Trophoblast cell (in vitro differentiated cells and primary cell): ENCODE measurements around the gene KANK3.

Source experiments
- DNase-seq, 2 donors: peaks; one replicate each; pipeline ENCODE4 v3.0.0-alpha.2; 2016
- H2AFZ ChIP-seq: 2 replicates; pipeline ENCODE4 v1.6.1; 2013; ENCODE audit warnings: low read length, moderate library complexity, mild to moderate bottlenecking; ENCODE audit not compliant: insufficient read depth, poor library complexity
- H2AK5ac ChIP-seq: 2 replicates; pipeline ENCODE4 v1.6.1; 2013; ENCODE audit warnings: mild to moderate bottlenecking, low read length
- H2BK120ac ChIP-seq: 2 replicates; pipeline ENCODE4 v1.6.1; 2013; ENCODE audit warnings: low read length, mild to moderate bottlenecking, moderate library complexity; ENCODE audit not compliant: insufficient read depth, poor library complexity
- H2BK12ac ChIP-seq: 2 replicates; pipeline ENCODE4 v1.6.1; 2013; ENCODE audit warnings: mild to moderate bottlenecking, low read length, moderate library complexity
- H2BK5ac ChIP-seq: 2 replicates; pipeline ENCODE4 v1.6.1; 2013; ENCODE audit warnings: low read length, low read depth, moderate library complexity, mild to moderate bottlenecking; ENCODE audit not compliant: poor library complexity
- H3K14ac ChIP-seq: 2 replicates; pipeline ENCODE4 v1.6.1; 2013; ENCODE audit warnings: mild to moderate bottlenecking, low read length
- H3K18ac ChIP-seq: 2 replicates; pipeline ENCODE4 v1.6.1; 2013; ENCODE audit warnings: mild to moderate bottlenecking, low read length
- H3K23ac ChIP-seq: 2 replicates; pipeline ENCODE4 v1.6.1; 2013; ENCODE audit warnings: low read length
- H3K27ac ChIP-seq: 2 replicates; pipeline ENCODE4 v1.5.1; 2013; ENCODE audit warnings: low read depth, mild to moderate bottlenecking, inconsistent platforms, low read length, moderate library complexity
- H3K27me3 ChIP-seq: 2 replicates; pipeline ENCODE4 v1.6.1; 2013; ENCODE audit warnings: inconsistent platforms, mild to moderate bottlenecking, low read length, moderate library complexity; ENCODE audit not compliant: insufficient read depth
- H3K36me3 ChIP-seq, 2 experiments: 1 replicate in 1 of 2; 2 replicates in 1 of 2; pipeline ENCODE4 v1.6.1; 2013; ENCODE audit warnings: low read length in 2 of 2, mild to moderate bottlenecking in 2 of 2, moderate library complexity in 1 of 2; ENCODE audit not compliant: insufficient read depth in 2 of 2, control insufficient read depth in 1 of 2
- H3K4ac ChIP-seq: 2 replicates; pipeline ENCODE4 v1.6.1; 2013; ENCODE audit warnings: low read depth, mild to moderate bottlenecking, low read length, moderate library complexity
- H3K4me1 ChIP-seq, 2 experiments: 1 replicate in 1 of 2; 2 replicates in 1 of 2; pipeline ENCODE4 v1.6.1; 2013; ENCODE audit warnings: low read length in 2 of 2, mild to moderate bottlenecking in 2 of 2, moderate library complexity in 1 of 2; ENCODE audit not compliant: insufficient read depth in 2 of 2, control insufficient read depth in 1 of 2
- H3K4me2 ChIP-seq: 2 replicates; pipeline ENCODE4 v1.6.1; 2013; ENCODE audit warnings: inconsistent platforms, mild to moderate bottlenecking, low read length, moderate library complexity
- H3K4me3 ChIP-seq: 2 replicates; pipeline ENCODE4 v1.5.1; 2013; ENCODE audit warnings: mild to moderate bottlenecking, low read depth, low read length, inconsistent platforms
- H3K79me1 ChIP-seq: one replicate; pipeline ENCODE4 v1.6.1; 2013; ENCODE audit warnings: low read length
- H3K79me2 ChIP-seq: 2 replicates; pipeline ENCODE4 v1.6.1; 2013; ENCODE audit warnings: low read length, mild to moderate bottlenecking; ENCODE audit not compliant: control insufficient read depth, insufficient read depth, poor library complexity
- H3K9ac ChIP-seq: 2 replicates; pipeline ENCODE4 v1.6.1; 2013; ENCODE audit warnings: mild to moderate bottlenecking, low read length
- H3K9me3 ChIP-seq: 2 replicates; pipeline ENCODE4 v1.6.1; 2013; ENCODE audit warnings: low read depth, mild to moderate bottlenecking, control low read depth, inconsistent platforms, low read length; ENCODE audit not compliant: insufficient read depth
- H4K12ac ChIP-seq: 2 replicates; pipeline ENCODE4 v1.6.1; 2013; ENCODE audit warnings: low read depth, mild to moderate bottlenecking, low read length, moderate library complexity
- H4K8ac ChIP-seq: 2 replicates; pipeline ENCODE4 v1.6.1; 2013; ENCODE audit warnings: low read depth, mild to moderate bottlenecking, low read length, moderate library complexity
- H4K91ac ChIP-seq: one replicate; pipeline ENCODE4 v1.6.1; 2013; ENCODE audit warnings: low read depth, mild to moderate bottlenecking, low read length, moderate library complexity
- WGBS: extraction: QIAGEN DNeasy Blood & Tissue Kit; methylation state at CpG from one replicate; pipeline ENCODE4 v1.1.7; 2013; ENCODE audit warnings: missing lambda C conversion rate; ENCODE audit not compliant: insufficient read length, insufficient coverage; ENCODE audit errors: extremely low coverage; 5-methylcytosine and 5-hydroxymethylcytosine counted together

Gene KANK3

DNA sequence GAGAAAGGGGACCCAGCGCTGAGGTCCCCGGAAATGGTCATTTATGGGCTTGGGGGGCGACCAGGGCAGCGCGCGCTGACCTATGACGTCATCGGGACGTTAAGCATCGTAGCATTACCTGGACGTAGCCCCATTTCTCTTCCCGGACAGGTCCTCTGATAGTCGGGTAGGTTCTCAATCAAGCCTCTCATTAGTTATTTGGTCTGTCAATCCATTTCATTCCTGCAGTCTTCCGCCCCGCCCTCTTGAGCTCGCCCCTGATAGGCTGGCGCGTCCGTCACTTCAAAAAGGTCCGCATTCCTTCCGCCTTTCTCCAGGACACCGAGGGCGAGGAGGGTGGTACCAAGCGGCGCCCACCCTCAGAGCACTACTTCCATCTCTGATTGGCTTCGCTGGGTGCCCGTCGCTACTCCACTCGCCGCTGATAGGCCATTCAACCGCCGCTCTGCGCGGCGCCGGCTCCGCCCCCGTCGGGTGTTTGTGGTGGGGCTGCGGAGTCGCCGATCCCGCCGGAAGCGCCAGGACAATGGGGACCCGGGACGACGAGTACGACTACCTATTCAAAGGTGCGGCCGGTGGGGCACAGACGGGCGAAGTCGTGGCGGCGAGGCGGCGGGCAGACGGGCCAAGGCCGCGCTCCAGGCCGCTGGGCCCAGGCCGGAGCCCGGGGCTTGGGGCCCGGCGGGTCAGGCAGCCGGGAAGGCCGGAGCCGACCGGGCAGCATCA is 47.0 kb upstream of the KANK3 start, which contains the start of gene RAB11B:
Gene RAB11B (plus strand): TSS at position 470 of the 726 bp plus-strand sequence. CDS start 57 bp downstream, at position 527.
- Histone ChIP-seq H3K79me1 (peaks cover 9% of the 10 kb centered on the region), H2BK12ac (no peak within 1 kb of the TSS), H2BK5ac (peak within 1 kb of the TSS; percentile 100), H3K4me1 (peaks cover 10 to 14% of the 10 kb centered on the region in 2 experiments), H3K4ac (peak within 1 kb of the TSS; percentile 99), H3K27ac (peak within 1 kb of the TSS; percentile 100), H2AK5ac (peak within 1 kb of the TSS; percentile 99), H3K23ac (no peak within 1 kb of the TSS), H3K36me3 (peaks cover 0 to 1% of the 10 kb centered on the region in 2 experiments), H4K91ac (peak within 1 kb of the TSS; percentile 100), H3K4me3 (peak within 1 kb of the TSS; percentile 95), H3K79me2 (peaks cover 14% of the 10 kb centered on the region), H3K9ac (peak within 1 kb of the TSS; percentile 99), H3K14ac (peak within 1 kb of the TSS; percentile 100), H3K9me3 (peaks cover 4% of the 10 kb centered on the region), H3K27me3 (no peaks in the 10 kb centered on the region), H4K12ac (peak within 1 kb of the TSS; percentile 100), H2BK120ac (peak within 1 kb of the TSS; percentile 99), H4K8ac (peak within 1 kb of the TSS; percentile 100), H2AFZ (peak within 1 kb of the TSS; percentile 96), H3K4me2 (peak within 1 kb of the TSS; percentile 59), H3K18ac (peak within 1 kb of the TSS; percentile 99)
- DNase-seq, result peak; percentile 99 to 100
- WGBS, result no CpG with 5 or more reads among the region's 70 CpGs

DNA sequence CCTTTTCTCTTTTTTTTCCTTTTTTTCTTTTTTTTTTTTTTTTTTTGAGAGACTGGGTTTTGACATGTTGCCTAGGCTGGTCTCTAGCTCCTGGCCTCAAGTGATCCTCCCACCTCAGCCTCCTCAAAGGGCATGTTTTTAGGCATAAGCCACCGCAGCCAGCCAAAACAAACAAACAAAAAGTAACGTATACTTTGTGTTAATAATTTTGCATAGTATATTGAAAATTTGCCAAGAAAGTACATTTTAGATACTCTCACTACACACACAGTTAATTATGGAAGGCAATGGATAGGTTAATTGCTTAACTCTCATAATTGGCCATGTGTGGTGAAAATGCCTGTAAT is 45.5 kb upstream of the KANK3 start:
- no CpG with 5 or more reads among the region's 2 CpGs for WGBS
- H3K27me3 ChIP-seq, result no peaks in the 10 kb centered on the region
- no peak overlapping the region for H3K14ac ChIP-seq
- H2BK120ac ChIP-seq, result no peak overlapping the region
- peaks cover 0 to 1% of the 10 kb centered on the region in 2 experiments for H3K36me3 ChIP-seq
- no peak overlapping the region for H2BK5ac ChIP-seq
- peaks cover 9% of the 10 kb centered on the region for H3K79me1 ChIP-seq
- no peak overlapping the region for H3K4me3 ChIP-seq
- H3K23ac ChIP-seq, result no peak overlapping the region
- no peak overlapping the region for H3K4ac ChIP-seq
- H4K91ac ChIP-seq, result no peak overlapping the region
- H3K9me3 ChIP-seq, result peaks cover 4% of the 10 kb centered on the region
- H3K27ac ChIP-seq, result no peak overlapping the region
- H2AK5ac ChIP-seq, result no peak overlapping the region
- H3K18ac ChIP-seq, result no peak overlapping the region
- no peak overlapping the region for H2AFZ ChIP-seq
- no peak overlapping the region for H3K9ac ChIP-seq
- no peak for DNase-seq
- peaks cover 14% of the 10 kb centered on the region for H3K79me2 ChIP-seq
- H3K4me2 ChIP-seq, result no peak overlapping the region
- no peak overlapping the region for H2BK12ac ChIP-seq
- no peak overlapping the region for H4K8ac ChIP-seq
- no peak overlapping the region for H4K12ac ChIP-seq
- peaks cover 10% of the 10 kb centered on the region in 2 experiments for H3K4me1 ChIP-seq

DNA sequence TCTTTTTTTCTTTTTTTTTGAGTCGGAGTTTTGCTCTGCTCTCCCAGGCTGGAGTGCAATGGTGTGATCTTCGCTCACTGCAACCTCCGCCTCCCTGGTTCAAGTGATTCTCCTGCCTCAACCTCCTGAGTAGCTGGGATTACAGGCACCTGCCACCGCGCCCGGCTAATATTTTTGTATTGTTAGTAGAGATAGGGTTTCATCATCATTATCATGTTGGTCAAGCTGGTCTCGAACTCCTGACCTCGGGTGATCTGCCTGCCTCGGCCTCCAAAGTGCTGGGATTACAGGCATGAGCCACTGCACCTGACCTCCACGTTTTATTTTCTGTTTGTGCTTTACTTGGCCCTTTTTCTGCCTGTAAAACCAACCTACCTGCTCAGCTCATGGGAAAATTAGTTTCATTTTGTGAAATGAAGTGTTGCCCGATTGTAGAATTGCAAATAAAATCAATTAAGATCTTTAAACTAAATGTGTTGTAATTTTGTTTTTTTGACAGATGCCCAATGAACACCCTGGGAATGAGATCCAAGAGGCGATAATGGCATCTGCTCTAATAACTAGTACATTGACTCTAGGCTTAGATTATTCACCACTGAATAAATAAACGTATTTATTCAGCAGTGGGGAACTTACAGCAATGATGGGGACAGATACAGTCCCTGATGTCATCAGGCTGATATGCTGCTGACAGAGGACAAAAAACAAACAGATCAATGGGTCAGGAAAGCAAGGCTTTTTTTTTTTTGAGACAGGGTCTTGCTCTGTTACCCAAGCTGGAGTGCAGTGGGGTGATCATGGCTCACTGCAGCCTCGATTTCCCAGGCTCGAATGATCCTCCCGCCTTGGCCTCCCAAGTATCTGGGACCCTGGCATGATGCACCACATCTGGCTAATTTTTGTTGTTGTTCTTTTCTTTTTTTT is 44.9 kb upstream of the KANK3 start:
- H3K14ac ChIP-seq, result no peak overlapping the region
- H2BK12ac ChIP-seq, result no peak overlapping the region
- WGBS, result no CpG with 5 or more reads among the region's 16 CpGs
- no peak overlapping the region for H3K18ac ChIP-seq
- H3K79me2 ChIP-seq, result peaks cover 10% of the 10 kb centered on the region
- no peak overlapping the region for H2AFZ ChIP-seq
- H2BK5ac ChIP-seq, result no peak overlapping the region
- no peak overlapping the region for H3K4me3 ChIP-seq
- H3K27me3 ChIP-seq, result no peaks in the 10 kb centered on the region
- no peak overlapping the region for H3K4me2 ChIP-seq
- H3K36me3 ChIP-seq, result peaks cover 0 to 1% of the 10 kb centered on the region in 2 experiments
- H3K9ac ChIP-seq, result no peak overlapping the region
- no peak overlapping the region for H3K4ac ChIP-seq
- H2BK120ac ChIP-seq, result no peak overlapping the region
- H4K12ac ChIP-seq, result no peak overlapping the region
- H4K8ac ChIP-seq, result no peak overlapping the region
- H3K79me1 ChIP-seq, result peaks cover 9% of the 10 kb centered on the region
- H3K27ac ChIP-seq, result no peak overlapping the region
- H3K4me1 ChIP-seq, result peaks cover 10% of the 10 kb centered on the region in 2 experiments
- H3K9me3 ChIP-seq, result peaks cover 4% of the 10 kb centered on the region
- H3K23ac ChIP-seq, result no peak overlapping the region
- no peak for DNase-seq
- no peak overlapping the region for H4K91ac ChIP-seq
- H2AK5ac ChIP-seq, result no peak overlapping the region

- Histone ChIP-seq H3K27ac (no peak overlapping the region), H3K4me2 (no peak overlapping the region), H4K8ac (no peak overlapping the region), H2BK120ac (no peak overlapping the region), H2BK12ac (no peak overlapping the region), H4K12ac (no peak overlapping the region), H3K79me1 (peaks cover 9% of the 10 kb centered on the region), H2AK5ac (no peak overlapping the region), H2BK5ac (no peak overlapping the region), H3K14ac (no peak overlapping the region), H3K23ac (no peak overlapping the region), H3K18ac (no peak overlapping the region), H3K4ac (no peak overlapping the region), H3K4me1 (peaks cover 10 to 12% of the 10 kb centered on the region in 2 experiments), H3K4me3 (no peak overlapping the region), H3K9me3 (peaks cover 4% of the 10 kb centered on the region), H4K91ac (no peak overlapping the region), H2AFZ (no peak overlapping the region), H3K36me3 (peaks cover 0 to 1% of the 10 kb centered on the region in 2 experiments), H3K9ac (no peak overlapping the region), H3K27me3 (no peaks in the 10 kb centered on the region), H3K79me2 (peaks cover 6% of the 10 kb centered on the region)
- DNase-seq, result no peak
- WGBS, result no CpG with 5 or more reads among the region's 4 CpGs
These were observed 43.9 kb upstream of the KANK3 start for GRCh38 chr19:8386990-8387389.
